SK-N-SH treated with all-trans-retinoic acid at 6 μM for 48 hours (cell line): ENCODE results near the gene PRRC1.

Experiments used
- ATAC-seq: fragments of 200-7000 bp; cut with Tn5 transposase; 3 replicates; pipeline ENCODE4 v1.9.1; 2020; ENCODE audit warnings: mild to moderate bottlenecking, moderate library complexity
- BACH2 ChIP-seq: fragments of 250-450 bp; sonication (Bioruptor Pico); IDR thresholded peaks from 2 replicates; pipeline ENCODE4 v1.9.0; 2021; ENCODE audit warnings: mild to moderate bottlenecking, borderline replicate concordance
- CSDC2 ChIP-seq: fragments of 250-450 bp; sonication (Bioruptor Pico); IDR thresholded peaks from 2 replicates; pipeline ENCODE4 v1.5.0; 2020; ENCODE audit warnings: mild to moderate bottlenecking, moderate library complexity
- GLIS3 ChIP-seq: fragments of 250-450 bp; sonication (Bioruptor Pico); IDR thresholded peaks from 2 replicates; pipeline ENCODE4 v1.5.0; 2020; ENCODE audit warnings: mild to moderate bottlenecking, moderate library complexity
- ISL1 ChIP-seq: fragments of 250-450 bp; sonication (Bioruptor Pico); IDR thresholded peaks from 2 replicates; pipeline ENCODE4 v2.1.2; 2022; ENCODE audit warnings: mild to moderate bottlenecking, moderate library complexity
- OSR1 ChIP-seq: fragments of 250-450 bp; sonication (Bioruptor Pico); IDR thresholded peaks from 2 replicates; pipeline ENCODE4 v1.8.0; 2022; ENCODE audit warnings: moderate library complexity, mild to moderate bottlenecking, inconsistent platforms
- PPARA ChIP-seq: fragments of 250-450 bp; sonication (Bioruptor Pico); IDR thresholded peaks from 2 replicates; pipeline ENCODE4 v1.5.0; 2020; ENCODE audit warnings: mild to moderate bottlenecking, borderline replicate concordance
- RARB ChIP-seq: fragments of 250-450 bp; sonication (Bioruptor Pico); IDR thresholded peaks from 2 replicates; pipeline ENCODE4 v1.8.0; 2021; ENCODE audit warnings: mild to moderate bottlenecking, moderate library complexity
- SNAI2 ChIP-seq: fragments of 250-450 bp; sonication (Bioruptor Pico); IDR thresholded peaks from 2 replicates; pipeline ENCODE4 v1.5.0; 2020; ENCODE audit warnings: mild to moderate bottlenecking, moderate library complexity
- TCF4 ChIP-seq: fragments of 250-450 bp; sonication (Bioruptor Pico); IDR thresholded peaks from 2 replicates; pipeline ENCODE4 v1.8.0; 2021; ENCODE audit warnings: mild to moderate bottlenecking, moderate library complexity, borderline replicate concordance
- TOX ChIP-seq: fragments of 250-450 bp; sonication (Bioruptor Pico); IDR thresholded peaks from 2 replicates; pipeline ENCODE4 v1.8.0; 2021; ENCODE audit warnings: mild to moderate bottlenecking, moderate library complexity, borderline replicate concordance
- ZFP30 ChIP-seq: fragments of 450-650 bp; formaldehyde crosslinking; IDR thresholded peaks from 2 replicates; pipeline ENCODE4 v1.5.0; 2022; ENCODE audit warnings: mild to moderate bottlenecking, moderate library complexity
- ZNF565 ChIP-seq: fragments of 450-650 bp; formaldehyde crosslinking; conservative IDR thresholded peaks from 2 replicates; pipeline ENCODE4 v1.5.0; 2020; ENCODE audit warnings: low read depth, mild to moderate bottlenecking, moderate library complexity
- ZNF70 ChIP-seq: fragments of 450-650 bp; formaldehyde crosslinking; IDR thresholded peaks from 2 replicates; pipeline ENCODE4 v1.5.0; 2020; ENCODE audit warnings: mild to moderate bottlenecking, moderate library complexity
- TF ChIP-seq, protein P1 (sequence below): fragments of 250-450 bp; sonication (Bioruptor Pico); IDR thresholded peaks from 2 replicates; pipeline ENCODE4 v1.5.0; 2020; ENCODE audit warnings: mild to moderate bottlenecking, moderate library complexity
- TF ChIP-seq, protein P2 (sequence below): fragments of 250-450 bp; sonication (Bioruptor Pico); IDR thresholded peaks from 2 replicates; pipeline ENCODE4 v1.5.1; 2021; ENCODE audit warnings: mild to moderate bottlenecking, moderate library complexity
- TF ChIP-seq, protein P3 (sequence below): fragments of 250-450 bp; sonication (Bioruptor Pico); IDR thresholded peaks from 2 replicates; pipeline ENCODE4 v1.8.0; 2021; ENCODE audit warnings: low read depth, mild to moderate bottlenecking, moderate library complexity, borderline replicate concordance

The PRRC1 gene

DNA sequence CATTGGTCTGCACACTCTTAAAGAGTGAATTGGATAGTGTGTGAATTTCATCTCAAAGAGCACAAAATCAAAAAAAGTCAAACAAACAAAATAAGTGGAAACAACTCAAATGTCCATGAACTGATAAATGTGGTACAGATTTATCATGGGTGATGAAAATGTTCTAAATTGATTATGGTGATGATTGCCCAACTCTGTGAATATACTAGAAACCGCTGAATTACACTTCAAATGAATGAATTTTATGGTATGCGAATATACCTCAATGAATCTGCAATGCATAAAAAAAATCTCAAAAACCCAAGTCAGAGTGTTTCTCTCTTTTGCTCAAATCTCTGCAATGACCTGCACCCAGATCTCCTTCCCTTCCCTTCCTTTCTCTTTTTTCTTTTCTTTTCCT, 64.0 kb downstream of the PRRC1 start (continued):
- TF ChIP-seq, protein P1, sequence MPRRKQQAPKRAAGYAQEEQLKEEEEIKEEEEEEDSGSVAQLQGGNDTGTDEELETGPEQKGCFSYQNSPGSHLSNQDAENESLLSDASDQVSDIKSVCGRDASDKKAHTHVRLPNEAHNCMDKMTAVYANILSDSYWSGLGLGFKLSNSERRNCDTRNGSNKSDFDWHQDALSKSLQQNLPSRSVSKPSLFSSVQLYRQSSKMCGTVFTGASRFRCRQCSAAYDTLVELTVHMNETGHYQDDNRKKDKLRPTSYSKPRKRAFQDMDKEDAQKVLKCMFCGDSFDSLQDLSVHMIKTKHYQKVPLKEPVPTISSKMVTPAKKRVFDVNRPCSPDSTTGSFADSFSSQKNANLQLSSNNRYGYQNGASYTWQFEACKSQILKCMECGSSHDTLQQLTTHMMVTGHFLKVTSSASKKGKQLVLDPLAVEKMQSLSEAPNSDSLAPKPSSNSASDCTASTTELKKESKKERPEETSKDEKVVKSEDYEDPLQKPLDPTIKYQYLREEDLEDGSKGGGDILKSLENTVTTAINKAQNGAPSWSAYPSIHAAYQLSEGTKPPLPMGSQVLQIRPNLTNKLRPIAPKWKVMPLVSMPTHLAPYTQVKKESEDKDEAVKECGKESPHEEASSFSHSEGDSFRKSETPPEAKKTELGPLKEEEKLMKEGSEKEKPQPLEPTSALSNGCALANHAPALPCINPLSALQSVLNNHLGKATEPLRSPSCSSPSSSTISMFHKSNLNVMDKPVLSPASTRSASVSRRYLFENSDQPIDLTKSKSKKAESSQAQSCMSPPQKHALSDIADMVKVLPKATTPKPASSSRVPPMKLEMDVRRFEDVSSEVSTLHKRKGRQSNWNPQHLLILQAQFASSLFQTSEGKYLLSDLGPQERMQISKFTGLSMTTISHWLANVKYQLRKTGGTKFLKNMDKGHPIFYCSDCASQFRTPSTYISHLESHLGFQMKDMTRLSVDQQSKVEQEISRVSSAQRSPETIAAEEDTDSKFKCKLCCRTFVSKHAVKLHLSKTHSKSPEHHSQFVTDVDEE (CRISPR knock-in tag) = no peak
- TF ChIP-seq, all 23 proteins: peak for 0

DNA sequence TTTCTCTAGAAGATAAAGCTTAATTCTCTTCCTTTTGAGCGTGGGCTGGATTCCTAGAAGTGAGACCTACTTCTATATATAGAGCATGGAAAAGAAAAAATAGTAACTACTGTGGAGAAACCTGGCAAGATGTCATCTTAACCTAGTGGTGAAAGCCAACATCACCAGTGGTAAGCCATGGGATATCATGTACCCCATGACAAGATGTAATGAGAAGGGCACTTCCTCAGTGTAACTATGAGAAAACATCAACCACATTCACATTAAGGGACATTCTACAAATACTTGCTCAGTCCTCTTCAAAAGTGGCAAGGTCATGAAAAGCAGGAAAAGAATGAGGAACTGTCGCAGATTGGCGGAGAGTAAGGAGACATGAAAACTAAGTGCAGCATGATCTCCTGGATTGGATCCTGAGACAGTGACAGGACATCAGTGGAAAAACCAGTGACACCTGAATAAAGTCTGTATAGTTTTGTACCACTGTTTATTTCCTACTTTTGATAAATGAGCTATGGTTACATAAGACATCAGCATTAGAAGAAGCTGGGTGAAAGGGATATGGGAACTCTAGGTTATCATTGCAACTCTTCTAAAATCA, 65.4 kb downstream of the PRRC1 start:
- no peak for TF ChIP-seq PPARA (CRISPR knock-in tag)
- no peak for TF ChIP-seq ZFP30
- no peak for TF ChIP-seq GLIS3
- TF ChIP-seq, protein P2, sequence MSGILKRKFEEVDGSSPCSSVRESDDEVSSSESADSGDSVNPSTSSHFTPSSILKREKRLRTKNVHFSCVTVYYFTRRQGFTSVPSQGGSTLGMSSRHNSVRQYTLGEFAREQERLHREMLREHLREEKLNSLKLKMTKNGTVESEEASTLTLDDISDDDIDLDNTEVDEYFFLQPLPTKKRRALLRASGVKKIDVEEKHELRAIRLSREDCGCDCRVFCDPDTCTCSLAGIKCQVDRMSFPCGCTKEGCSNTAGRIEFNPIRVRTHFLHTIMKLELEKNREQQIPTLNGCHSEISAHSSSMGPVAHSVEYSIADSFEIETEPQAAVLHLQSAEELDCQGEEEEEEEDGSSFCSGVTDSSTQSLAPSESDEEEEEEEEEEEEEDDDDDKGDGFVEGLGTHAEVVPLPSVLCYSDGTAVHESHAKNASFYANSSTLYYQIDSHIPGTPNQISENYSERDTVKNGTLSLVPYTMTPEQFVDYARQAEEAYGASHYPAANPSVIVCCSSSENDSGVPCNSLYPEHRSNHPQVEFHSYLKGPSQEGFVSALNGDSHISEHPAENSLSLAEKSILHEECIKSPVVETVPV (CRISPR knock-in tag) = no peak
- TF ChIP-seq, protein P1 (CRISPR knock-in tag) = no peak
- TF ChIP-seq ISL1 (CRISPR knock-in tag) = no peak
- no peak for TF ChIP-seq RARB
- no peak for TF ChIP-seq ZNF565
- TF ChIP-seq CSDC2 = no peak
- no peak for TF ChIP-seq TOX (CRISPR knock-in tag)
- TF ChIP-seq, protein P3, sequence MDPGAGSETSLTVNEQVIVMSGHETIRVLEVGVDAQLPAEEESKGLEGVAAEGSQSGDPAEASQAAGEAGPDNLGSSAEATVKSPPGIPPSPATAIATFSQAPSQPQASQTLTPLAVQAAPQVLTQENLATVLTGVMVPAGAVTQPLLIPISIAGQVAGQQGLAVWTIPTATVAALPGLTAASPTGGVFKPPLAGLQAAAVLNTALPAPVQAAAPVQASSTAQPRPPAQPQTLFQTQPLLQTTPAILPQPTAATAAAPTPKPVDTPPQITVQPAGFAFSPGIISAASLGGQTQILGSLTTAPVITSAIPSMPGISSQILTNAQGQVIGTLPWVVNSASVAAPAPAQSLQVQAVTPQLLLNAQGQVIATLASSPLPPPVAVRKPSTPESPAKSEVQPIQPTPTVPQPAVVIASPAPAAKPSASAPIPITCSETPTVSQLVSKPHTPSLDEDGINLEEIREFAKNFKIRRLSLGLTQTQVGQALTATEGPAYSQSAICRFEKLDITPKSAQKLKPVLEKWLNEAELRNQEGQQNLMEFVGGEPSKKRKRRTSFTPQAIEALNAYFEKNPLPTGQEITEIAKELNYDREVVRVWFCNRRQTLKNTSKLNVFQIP (CRISPR knock-in tag) = no peak
- no peak for TF ChIP-seq ZNF70 (CRISPR knock-in tag)
- TF ChIP-seq SNAI2 (CRISPR knock-in tag) = no peak
- TF ChIP-seq, all 23 proteins: peak for 0

GRCh38 chr5:127583866-127584265, 66.4 kb downstream of the PRRC1 start:
- no peak for ATAC-seq
- TF ChIP-seq BACH2 (CRISPR knock-in tag) = no peak
- TF ChIP-seq, protein P3 (CRISPR knock-in tag) = no peak
- TF ChIP-seq TCF4 (CRISPR knock-in tag) = no peak
- TF ChIP-seq RARB = no peak
- no peak for TF ChIP-seq CSDC2

More for the DNA sequence above, 65.4 kb downstream of the PRRC1 start:
- no peak for ATAC-seq

DNA sequence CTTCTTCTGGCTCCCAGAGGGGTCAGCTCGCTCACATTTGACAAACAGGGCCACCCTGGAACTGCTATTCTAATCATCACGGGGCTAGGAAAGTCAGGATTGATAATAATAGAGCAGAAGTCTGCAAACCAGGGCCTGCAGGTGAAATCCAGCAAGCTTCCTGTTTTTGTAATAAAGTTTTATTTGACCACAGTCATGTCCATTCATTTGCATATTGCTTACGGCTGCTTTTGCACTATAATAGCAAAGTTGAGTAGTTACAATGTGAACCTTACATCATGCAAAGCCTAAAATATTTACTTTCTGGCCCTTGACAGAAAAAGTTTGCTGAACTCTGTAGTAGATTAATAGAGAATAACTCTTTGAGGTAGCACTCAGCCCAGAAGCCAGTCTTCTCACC, 68.2 kb downstream of the PRRC1 start:
- TF ChIP-seq OSR1 (no peak), ZNF70 (CRISPR knock-in tag) (no peak)
- ATAC-seq = no peak
